ENCODE measurements around the gene CEP135. TPM values are rescaled to one million over a fixed set of nuclear protein-coding genes. Genes with fewer than 3 reads are reported as not detected.

The CEP135 gene
- total and polyA plus RNA-seq, 11 donors = 1.4 to 6.3 (median 2.4) TPM

DNA sequence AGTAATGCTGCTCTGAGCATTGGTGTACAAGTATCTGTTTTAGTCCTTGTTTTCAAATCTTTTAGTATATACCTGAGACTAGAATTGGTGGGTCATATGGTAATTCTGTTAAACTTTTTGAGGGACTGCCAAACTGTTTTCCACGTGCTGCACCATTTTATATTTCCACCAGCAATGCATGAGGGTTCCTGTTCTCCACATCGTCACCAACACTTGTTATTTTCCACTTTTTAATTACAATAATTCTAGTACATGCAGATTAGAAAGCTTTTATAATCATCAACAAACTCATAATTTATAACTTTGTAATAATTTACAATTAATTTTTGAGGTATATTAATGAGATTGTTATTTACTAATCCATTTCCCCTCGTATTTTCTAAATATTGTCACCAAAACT is 79.4 kb downstream of the CEP135 start:
- WGBS, 4 donors = 96 to 99% (median 97%) methylated on average over 3 of the region's 3 CpGs
- TF ChIP-seq POLR2A (IDR thresholded peaks at IDR 0.05) = no peak
- TF ChIP-seq, protein P1, sequence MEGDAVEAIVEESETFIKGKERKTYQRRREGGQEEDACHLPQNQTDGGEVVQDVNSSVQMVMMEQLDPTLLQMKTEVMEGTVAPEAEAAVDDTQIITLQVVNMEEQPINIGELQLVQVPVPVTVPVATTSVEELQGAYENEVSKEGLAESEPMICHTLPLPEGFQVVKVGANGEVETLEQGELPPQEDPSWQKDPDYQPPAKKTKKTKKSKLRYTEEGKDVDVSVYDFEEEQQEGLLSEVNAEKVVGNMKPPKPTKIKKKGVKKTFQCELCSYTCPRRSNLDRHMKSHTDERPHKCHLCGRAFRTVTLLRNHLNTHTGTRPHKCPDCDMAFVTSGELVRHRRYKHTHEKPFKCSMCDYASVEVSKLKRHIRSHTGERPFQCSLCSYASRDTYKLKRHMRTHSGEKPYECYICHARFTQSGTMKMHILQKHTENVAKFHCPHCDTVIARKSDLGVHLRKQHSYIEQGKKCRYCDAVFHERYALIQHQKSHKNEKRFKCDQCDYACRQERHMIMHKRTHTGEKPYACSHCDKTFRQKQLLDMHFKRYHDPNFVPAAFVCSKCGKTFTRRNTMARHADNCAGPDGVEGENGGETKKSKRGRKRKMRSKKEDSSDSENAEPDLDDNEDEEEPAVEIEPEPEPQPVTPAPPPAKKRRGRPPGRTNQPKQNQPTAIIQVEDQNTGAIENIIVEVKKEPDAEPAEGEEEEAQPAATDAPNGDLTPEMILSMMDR (IDR thresholded peaks at IDR 0.05) = no peak

DNA sequence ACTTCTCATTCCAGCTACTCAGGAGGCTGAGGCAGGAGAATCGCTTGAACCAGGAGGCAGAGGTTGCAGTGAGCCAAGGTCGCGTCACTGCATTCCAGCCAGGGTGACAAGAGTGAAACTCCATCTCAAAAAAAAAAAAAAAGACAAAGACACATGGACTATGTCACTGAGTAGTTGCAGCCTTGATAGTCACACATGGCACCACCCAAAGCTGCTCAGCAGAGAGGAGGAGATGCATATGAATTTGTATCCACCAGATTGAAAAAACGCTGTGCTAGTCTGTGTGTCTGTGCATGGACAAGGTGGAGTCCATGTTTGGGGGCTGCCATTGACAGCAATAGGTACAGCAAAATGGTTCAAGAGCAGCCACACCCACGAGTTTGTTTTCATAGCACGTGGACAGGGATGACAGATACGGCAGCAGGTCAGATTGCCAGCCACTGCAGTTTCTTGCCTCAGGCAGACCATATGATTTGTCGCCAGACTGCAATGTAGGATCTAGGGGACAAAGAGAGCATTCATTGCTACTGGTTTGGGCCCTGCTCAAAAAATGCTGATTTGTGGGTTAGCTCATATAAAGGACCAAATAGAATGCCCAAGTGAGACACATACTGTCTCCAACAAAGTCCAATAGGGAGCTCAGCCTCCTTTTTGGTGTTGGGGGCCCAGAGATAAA is 89.9 kb downstream of the CEP135 start:
- DNase-seq = no peak
- H3K27me3 ChIP-seq = peaks cover 0 to 9% (median 0%) of the 10 kb centered on the region in 9 donors
- no peaks in the 10 kb centered on the region for H3K9me3 ChIP-seq
- intact Hi-C loops (cut with DNase I) = no loop called here
- TF ChIP-seq, protein P1 (IDR thresholded peaks at IDR 0.05) = no peak
- no peak for TF ChIP-seq POLR2A (IDR thresholded peaks at IDR 0.05)
- H3K27ac ChIP-seq = no peak overlapping the region
- no peak overlapping the region for H3K4me3 ChIP-seq
- no peak for ATAC-seq
- no peaks in the 10 kb centered on the region for H3K36me3 ChIP-seq
- 69 to 80% (median 79%) methylated on average over 8 of the region's 8 CpGs for WGBS, 4 donors
- H3K4me1 ChIP-seq = no peaks in the 10 kb centered on the region

More for the DNA sequence above, 79.4 kb downstream of the CEP135 start:
- peaks cover 0 to 9% (median 0%) of the 10 kb centered on the region in 12 donors for H3K9me3 ChIP-seq
- H3K4me1 ChIP-seq = no peaks in the 10 kb centered on the region
- intact Hi-C loops (cut with DNase I) = no loop called here
- DNase-seq = no peak
- no peaks in the 10 kb centered on the region for H3K27me3 ChIP-seq
- no peak overlapping the region for H3K4me3 ChIP-seq
- peaks cover 0 to 63% (median 44%) of the 10 kb centered on the region in 9 donors for H3K36me3 ChIP-seq
- no peak overlapping the region for H3K27ac ChIP-seq
- no peak for ATAC-seq

DNA sequence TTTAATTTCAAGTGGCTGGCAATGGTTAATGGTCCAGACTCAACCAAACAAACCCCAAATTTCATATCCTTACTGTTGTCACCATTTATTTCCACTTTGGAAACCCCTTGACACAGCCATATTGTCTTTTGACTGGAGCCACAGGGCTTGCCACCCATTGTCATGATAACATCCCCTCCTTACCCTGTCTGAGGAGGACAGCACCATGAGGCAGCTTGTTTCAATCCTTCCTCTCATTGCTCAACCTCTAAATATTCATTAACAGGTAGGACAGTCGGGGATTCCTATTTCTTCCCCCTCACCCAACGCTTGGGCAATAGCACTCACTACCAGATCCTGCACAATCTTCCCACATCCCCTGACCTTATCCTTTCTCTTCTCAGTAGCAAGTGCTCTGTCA is 92.1 kb downstream of the CEP135 start:
- Histone ChIP-seq H3K4me1 (no peaks in the 10 kb centered on the region), H3K9me3 (no peaks in the 10 kb centered on the region), H3K27ac (no peak overlapping the region), H3K27me3 (peaks cover 0 to 12% (median 0%) of the 10 kb centered on the region in 9 donors), H3K4me3 (no peak overlapping the region), H3K36me3 (no peaks in the 10 kb centered on the region)
- no peak for ATAC-seq
- TF ChIP-seq, protein P1 (IDR thresholded peaks at IDR 0.05) = no peak
- intact Hi-C loops (cut with DNase I) = loop anchor here in 1 of 10 donors (10.0 kb wide), 1 partner anchor 264 kb away; no protein-coding TSS in a partner anchor
- 38 to 48% (median 45%) methylated on average over 2 of the region's 2 CpGs for WGBS, 4 donors
- no peak for DNase-seq

DNA sequence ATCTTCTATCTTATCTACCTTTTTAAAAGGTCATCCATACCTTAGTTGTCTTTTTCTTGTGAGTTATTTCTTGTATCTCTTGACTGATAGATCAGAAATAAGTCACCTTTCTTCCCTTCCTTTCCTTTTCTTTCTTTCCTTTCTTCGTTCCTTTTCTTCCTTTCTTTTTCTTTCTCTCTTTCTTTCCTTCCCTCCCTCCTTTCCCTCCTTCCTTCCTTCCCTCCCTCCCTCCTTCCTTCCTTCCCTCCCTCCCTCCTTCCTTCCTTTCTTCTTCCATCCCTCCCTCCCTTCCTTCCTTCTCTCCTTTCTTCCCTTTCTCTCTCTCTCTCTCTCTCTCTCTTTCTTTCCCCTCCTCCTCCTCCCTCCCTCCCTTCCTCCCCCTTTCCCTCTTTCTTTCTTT is 93.5 kb downstream of the CEP135 start:
- 57 to 74% (median 68%) methylated on average over 1 of the region's 1 CpG for WGBS, 4 donors
- no peak overlapping the region for H3K27ac ChIP-seq
- H3K9me3 ChIP-seq = no peaks in the 10 kb centered on the region
- no peak for DNase-seq
- no peaks in the 10 kb centered on the region for H3K36me3 ChIP-seq
- no peak for ATAC-seq
- TF ChIP-seq, protein P1 (IDR thresholded peaks at IDR 0.05) = no peak
- TF ChIP-seq POLR2A (IDR thresholded peaks at IDR 0.05) = no peak
- H3K4me1 ChIP-seq = no peaks in the 10 kb centered on the region
- H3K27me3 ChIP-seq = peaks cover 0 to 15% (median 0%) of the 10 kb centered on the region in 9 donors
- intact Hi-C loops (cut with DNase I) = loop anchor here in 1 of 10 donors (10.0 kb wide), 1 partner anchor 263 kb away; no protein-coding TSS in a partner anchor
- no peak overlapping the region for H3K4me3 ChIP-seq
